Mononuclear cell (primary cell): ENCODE results near the gene PROZ. TPM values are rescaled to one million over a fixed set of nuclear protein-coding genes. Genes with fewer than 3 reads are reported as not detected.

ENCODE experiments used
- H3K27me3 ChIP-seq: 2 replicates; pipeline ENCODE4 v1.6.0; 2011; ENCODE audit warnings: low read length, control low read depth; ENCODE audit not compliant: insufficient read depth
- H3K4me1 ChIP-seq: 2 replicates; pipeline ENCODE4 v1.5.1; 2011; ENCODE audit warnings: mild to moderate bottlenecking, low read length, control low read depth; ENCODE audit not compliant: insufficient read depth
- H3K4me3 ChIP-seq: 2 replicates; pipeline ENCODE4 v1.5.1; 2011; ENCODE audit warnings: mild to moderate bottlenecking, low read length, moderate library complexity
- H3K9me3 ChIP-seq: 2 replicates; pipeline ENCODE4 v1.5.1; 2011; ENCODE audit warnings: low read depth, mild to moderate bottlenecking, control low read depth, low read length
- total RNA-seq: library from RNA; depleted of rRNA; stranded (reverse); fragments of >200 nt; gene quantifications from one replicate; pipeline ENCODE4 v1.2.3, GENCODE V29; 2012

Gene PROZ
- total RNA-seq, 1 donor = 0.10 TPM

DNA sequence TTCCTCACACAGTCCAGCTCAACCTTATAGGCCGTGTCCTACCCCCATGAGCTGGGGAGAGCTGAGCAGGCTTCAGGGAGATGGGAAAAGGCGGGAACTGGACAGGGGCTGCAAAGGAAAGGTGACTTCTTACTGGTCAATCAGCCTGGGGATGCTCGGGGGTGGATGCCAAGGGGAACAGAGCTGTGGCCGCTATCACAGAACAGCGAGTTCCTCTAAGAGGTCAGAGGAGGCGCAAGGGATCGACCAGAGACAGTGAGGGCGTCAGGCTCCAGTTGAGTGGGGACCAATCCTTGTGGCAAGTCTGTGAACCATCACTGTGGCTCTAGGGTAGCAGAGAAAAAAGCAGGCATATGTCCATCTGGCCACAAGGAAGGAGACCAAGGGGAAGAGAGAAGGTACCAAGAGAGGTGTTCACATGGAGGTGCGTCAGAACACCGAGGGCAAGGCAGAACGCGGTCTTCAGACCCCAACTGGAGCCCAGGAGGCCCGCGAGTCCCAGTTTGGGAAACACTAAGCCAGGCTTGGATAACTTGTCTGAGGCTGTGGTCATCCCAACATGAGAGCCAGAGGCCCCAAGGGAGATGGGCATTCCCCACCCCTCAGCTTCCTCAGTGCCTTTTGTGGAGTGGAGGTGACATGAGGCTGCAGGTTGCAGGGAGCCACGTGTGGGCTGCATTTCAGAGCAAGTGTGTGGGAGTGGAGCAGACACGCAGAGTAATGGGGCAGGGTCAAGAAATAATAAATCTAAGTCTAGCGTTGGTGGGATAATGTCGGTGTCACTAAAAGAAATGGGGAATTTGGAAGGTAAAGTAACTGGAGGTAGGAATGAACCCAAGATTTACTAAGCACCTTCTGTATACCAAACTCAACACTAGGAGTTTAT lies 31.9 kb upstream of the PROZ start:
- H3K27me3 ChIP-seq = peaks cover 22% of the 10 kb centered on the region
- peaks cover 7% of the 10 kb centered on the region for H3K4me1 ChIP-seq
- H3K9me3 ChIP-seq = no peaks in the 10 kb centered on the region
- no peak overlapping the region for H3K4me3 ChIP-seq

DNA sequence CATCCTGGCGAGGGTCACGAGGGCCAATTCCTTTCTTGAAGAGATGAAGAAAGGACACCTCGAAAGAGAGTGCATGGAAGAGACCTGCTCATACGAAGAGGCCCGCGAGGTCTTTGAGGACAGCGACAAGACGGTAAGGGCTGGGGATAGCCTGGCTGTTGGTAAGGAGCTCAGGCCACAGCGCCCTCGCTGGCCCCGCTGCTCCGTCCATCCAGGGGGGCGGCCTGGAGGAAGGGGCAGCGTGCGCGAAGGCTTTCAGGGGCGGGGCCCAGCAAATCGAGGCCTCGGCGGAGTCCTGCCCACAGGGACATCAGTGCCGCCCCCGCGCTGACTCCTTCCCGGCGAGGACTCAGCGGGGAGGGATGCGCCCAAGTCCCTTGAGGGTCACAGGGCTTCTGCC lies 29.0 kb upstream of the PROZ start:
- peaks cover 7% of the 10 kb centered on the region for H3K4me1 ChIP-seq
- no peak overlapping the region for H3K4me3 ChIP-seq
- H3K27me3 ChIP-seq = peaks cover 40% of the 10 kb centered on the region
- peaks cover 6% of the 10 kb centered on the region for H3K9me3 ChIP-seq

DNA sequence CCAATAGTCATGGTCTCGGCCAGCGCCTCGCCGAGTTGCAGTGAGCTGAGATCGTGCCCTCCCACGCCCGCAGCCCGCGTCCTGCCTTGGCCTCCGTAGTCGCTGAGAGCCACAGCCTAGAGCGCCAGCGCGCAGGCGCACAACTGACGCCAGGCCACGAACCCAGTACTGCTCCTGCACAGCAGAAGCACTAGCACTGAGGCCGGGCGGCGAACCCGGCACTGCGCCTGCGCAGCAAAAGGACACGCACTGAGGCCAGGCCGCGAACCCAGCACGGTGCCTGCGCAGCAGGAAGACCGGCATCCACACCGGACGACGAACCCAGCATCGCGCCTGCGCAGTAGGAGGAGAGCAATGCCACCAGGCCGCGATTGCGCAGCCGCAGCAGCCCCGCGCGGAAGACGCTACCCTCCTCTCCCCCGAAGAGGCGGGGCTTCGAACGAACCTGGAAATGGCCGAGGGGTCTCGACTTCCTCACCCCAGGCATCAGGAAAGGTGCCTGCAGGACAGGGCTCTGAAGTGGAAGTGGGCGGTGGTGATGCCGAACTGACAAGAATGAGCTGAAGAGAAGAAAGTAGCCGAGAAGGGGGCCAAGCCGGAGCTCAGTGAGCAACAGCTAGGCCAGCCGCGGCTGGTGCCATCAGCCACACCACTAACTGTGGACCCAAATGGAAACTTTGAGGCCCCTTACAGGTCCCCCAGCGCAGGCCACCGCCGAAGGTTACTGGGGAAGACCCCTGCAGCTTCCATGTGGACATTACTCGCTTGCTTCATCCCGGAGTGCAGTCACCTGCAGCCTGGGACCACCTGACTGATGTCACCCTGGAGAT lies 28.3 kb upstream of the PROZ start:
- H3K27me3 ChIP-seq = peaks cover 40% of the 10 kb centered on the region
- no peak overlapping the region for H3K4me3 ChIP-seq
- H3K9me3 ChIP-seq = peaks cover 6% of the 10 kb centered on the region
- H3K4me1 ChIP-seq = peaks cover 7% of the 10 kb centered on the region

DNA sequence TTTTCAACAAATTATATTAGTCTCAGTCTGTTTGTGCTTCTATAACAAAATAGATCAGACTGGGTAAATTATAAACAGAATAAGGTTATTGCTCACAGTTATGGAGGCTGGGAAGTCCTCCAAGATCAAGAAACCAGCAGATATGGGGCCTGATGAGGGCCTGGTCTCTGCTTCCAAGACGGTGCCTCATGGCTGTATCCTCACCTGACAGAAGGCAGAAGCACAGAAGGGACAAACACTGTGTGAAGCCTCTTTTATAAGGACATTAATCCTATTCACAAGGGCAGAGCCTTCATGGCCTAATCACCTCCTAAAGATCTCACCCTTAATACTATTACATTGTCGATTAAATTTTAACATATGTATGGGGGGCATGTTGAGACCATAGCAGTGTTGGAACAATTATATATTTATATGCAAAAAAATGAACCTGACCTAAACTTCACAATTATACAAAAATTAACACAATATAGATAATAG lies 23.1 kb upstream of the PROZ start:
- H3K4me1 ChIP-seq = no peaks in the 10 kb centered on the region
- peaks cover 6% of the 10 kb centered on the region for H3K9me3 ChIP-seq
- no peak overlapping the region for H3K4me3 ChIP-seq
- peaks cover 32% of the 10 kb centered on the region for H3K27me3 ChIP-seq

DNA sequence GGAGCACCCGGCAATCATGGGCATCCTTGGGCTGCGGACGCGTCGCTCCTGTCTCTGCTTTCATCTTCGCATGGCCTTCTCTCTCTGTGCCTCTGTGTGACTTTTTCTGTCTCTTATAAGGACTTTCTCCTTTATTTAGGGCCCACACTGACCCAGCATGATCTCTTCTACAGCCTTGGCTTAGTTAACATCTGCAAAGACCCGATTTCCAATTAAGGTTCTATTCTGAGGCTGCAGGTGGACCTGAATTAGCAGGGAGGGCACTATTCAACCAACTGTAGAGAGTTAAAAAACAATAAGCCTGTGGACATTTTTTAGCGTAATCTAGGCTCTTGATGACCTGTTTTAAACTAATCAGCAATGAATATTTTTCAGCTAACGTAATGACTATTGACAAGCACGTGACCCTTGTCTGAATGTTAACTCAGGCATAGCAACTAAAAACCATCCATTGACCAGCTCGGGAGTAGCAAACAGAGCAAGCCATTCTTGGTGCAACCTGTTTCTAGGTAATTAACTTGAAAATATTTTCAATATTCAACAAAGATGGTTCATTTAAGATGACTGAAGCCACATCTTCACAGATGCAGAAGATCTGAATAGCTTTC lies 20.7 kb upstream of the PROZ start:
- peaks cover 6% of the 10 kb centered on the region for H3K9me3 ChIP-seq

DNA sequence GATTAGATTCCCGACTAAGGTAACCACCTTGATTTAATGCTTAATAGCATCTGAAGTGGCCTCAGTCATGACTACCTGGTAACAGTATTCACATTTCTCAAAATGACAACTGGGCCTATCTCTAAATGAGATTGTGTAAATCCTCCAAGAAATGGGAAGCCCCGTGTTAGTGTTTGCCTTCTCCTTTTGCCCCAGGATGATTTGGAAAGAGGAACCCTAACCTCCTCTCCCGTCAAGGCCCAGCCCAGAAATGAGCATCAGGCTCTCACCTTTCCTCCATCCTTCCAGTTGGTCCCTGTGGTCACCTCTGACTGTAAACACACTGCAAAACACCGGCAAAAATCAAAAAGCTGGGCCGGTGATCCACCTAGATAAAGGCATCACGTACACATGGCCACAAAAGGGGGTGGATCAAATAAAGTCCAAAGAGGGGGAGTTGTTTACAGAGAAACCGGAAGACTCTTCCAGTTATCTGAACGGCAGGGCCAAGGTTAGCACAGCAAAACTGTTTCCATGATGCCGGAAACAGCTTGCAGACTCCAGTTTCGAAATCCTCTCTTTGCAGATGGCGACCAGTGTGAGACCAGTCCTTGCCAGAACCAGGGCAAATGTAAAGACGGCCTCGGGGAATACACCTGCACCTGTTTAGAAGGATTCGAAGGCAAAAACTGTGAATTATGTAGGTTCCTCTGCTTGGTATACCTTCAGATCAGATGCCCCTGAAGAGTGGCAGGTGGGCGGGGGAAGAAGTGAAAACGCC lies 19.5 kb upstream of the PROZ start:
- Histone ChIP-seq H3K27me3 (peaks cover 8% of the 10 kb centered on the region), H3K9me3 (peaks cover 4% of the 10 kb centered on the region), H3K4me3 (no peak overlapping the region), H3K4me1 (no peaks in the 10 kb centered on the region)

More for the DNA sequence above, 20.7 kb upstream of the PROZ start:
- peaks cover 12% of the 10 kb centered on the region for H3K27me3 ChIP-seq
- H3K4me3 ChIP-seq = no peak overlapping the region
- no peaks in the 10 kb centered on the region for H3K4me1 ChIP-seq

DNA sequence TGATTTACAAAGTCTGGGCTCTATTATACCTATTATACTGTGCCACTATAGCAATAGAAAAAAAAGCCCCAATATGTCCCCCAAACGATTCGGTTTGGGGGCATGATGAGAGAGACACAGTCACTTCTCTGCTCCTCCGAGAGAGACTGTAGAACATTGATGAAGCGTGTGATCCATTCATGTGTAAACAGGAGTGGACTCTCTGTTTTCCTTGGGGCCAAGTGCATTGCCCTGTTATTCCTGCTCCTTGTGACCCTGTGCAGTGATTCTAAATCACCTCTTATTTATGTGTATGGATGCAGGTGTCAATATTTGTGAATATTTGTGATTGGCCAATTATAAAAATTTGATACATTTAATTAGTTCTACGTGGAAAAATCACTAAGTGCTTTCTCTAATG lies 18.9 kb upstream of the PROZ start:
- no peaks in the 10 kb centered on the region for H3K4me1 ChIP-seq
- no peak overlapping the region for H3K4me3 ChIP-seq
- no peaks in the 10 kb centered on the region for H3K9me3 ChIP-seq
- peaks cover 2% of the 10 kb centered on the region for H3K27me3 ChIP-seq

DNA sequence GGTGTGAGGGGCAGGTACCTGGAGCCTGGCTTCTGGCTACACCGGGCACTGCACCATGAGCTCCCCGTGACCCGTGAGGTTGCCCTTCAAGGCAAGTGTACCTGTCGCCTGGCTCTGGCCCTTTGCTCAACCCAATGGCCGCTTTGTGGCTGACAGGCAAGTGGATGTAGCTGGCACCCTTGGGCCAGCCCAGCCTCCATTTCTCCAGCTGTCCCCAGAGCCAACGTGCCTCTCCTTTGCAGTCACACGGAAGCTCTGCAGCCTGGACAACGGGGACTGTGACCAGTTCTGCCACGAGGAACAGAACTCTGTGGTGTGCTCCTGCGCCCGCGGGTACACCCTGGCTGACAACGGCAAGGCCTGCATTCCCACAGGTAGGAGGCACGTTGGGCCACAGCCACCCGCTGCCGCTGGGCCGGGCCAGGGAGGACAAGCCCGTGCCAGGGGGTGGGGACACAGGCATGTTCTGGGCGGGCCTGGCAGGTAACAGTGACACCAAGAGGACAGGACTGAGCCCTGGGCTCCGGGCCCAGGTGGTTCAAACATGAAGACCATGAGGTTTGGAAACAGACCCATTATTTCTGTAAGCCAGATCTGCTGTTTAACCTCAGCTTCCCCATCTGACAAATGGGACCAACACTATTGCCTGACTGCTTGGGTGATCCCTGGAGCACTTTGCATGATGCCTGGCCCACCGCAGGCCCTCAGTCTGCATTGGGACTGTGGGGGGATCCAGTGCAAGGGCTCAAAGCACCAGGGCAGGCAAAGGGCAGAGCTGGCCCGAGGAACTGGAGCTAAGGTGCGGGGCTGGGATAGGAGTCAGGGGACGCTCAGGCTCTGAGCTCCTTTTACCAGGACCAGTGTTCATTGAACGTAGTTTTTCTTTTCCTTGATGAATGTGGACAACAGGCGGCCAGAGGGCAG lies 17.5 kb upstream of the PROZ start:
- H3K27me3 ChIP-seq = peaks cover 2% of the 10 kb centered on the region
- no peaks in the 10 kb centered on the region for H3K4me1 ChIP-seq
- H3K4me3 ChIP-seq = no peak overlapping the region

DNA sequence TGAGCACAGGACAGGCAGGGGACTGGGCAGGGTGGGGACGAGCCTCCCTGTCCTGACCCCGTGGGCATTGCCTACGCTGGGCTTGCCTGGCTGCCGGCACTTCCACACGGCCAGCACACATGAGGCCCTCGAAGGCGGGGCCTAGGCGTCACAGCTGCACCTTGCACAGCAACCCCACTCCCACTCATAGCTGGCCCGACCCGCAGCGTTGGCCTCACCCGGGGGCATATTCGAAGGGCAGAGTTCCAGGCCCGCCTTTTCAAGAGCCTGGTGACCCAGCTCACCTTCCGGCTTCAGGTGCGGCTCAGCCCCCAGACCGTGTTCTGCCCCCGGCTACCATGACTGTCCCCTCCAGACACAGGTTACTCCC lies 16.9 kb upstream of the PROZ start:
- Histone ChIP-seq H3K4me3 (no peak overlapping the region), H3K27me3 (peaks cover 2% of the 10 kb centered on the region), H3K4me1 (no peaks in the 10 kb centered on the region), H3K9me3 (no peaks in the 10 kb centered on the region)

More for the DNA sequence above, 17.5 kb upstream of the PROZ start:
- H3K9me3 ChIP-seq = no peaks in the 10 kb centered on the region

DNA sequence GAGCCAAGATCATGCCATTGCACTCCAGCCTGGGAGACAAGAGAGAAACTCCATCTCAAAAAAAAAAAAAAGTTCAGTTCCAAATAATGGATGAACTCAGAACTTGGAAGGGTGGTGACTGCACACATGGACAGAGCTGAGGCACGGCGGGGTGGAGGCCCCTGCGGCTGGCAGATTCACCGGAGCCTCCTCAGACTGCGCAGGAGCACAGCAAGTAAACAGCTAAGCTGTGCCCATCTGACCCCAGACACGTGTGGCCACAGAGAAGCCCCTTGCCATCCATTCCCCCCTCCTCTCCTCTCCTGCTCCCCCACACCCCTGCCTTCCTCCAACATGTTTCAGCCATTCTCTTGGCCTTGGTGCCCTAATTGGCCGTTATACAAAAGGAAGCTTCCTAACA lies 15.6 kb upstream of the PROZ start:
- Histone ChIP-seq H3K9me3 (no peaks in the 10 kb centered on the region), H3K4me3 (no peak overlapping the region), H3K27me3 (peaks cover 1% of the 10 kb centered on the region), H3K4me1 (no peaks in the 10 kb centered on the region)

DNA sequence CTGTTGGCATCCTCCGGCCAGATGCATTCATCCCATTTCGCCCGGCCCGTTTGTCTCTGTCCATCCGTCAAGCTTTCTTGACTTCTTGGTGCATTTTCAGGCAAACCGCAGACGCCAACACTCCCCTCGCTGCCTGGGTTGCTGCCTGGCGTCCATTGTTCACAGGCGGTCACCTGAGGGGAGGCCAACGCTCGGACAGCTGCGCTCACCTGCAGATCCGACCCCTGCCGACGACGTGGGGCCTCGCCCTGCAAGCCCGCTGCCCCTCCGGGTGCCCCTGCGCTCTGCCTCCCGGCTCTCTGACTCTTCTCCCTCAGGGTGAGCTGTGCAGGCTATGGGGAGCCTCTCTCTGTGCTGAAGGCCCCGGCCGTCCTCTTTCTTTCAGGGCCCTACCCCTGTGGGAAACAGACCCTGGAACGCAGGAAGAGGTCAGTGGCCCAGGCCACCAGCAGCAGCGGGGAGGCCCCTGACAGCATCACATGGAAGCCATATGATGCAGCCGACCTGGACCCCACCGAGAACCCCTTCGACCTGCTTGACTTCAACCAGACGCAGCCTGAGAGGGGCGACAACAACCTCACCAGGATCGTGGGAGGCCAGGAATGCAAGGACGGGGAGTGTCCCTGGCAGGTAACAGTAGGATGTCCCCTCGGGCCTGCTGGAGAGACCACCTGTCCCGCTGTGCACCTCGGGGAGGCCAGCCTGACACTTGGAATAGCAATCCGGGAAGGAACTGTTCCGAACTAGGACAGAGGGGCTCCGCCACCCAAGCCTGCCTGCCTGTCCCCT lies 14.8 kb upstream of the PROZ start:
- no peaks in the 10 kb centered on the region for H3K4me1 ChIP-seq
- H3K4me3 ChIP-seq = no peak overlapping the region
- no peaks in the 10 kb centered on the region for H3K27me3 ChIP-seq
- no peaks in the 10 kb centered on the region for H3K9me3 ChIP-seq

DNA sequence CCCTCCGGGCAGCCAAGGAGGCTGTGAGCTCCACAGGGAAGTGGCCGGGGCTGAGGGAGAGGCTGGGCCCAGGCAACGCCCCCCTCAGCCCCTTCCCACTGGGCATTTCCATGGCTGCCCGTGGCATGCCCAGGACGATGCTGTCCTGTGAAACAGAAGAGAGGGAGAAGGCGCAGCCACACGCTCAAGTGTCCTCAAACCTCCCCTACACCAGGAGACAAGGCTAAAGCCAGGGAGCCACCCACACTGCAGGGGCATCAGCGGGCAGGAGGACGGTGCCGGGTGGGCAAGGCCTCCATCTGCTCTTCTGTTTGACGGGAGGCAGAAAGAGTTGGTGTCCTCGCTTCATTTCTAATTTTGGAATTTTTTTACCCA lies 14.2 kb upstream of the PROZ start:
- no peaks in the 10 kb centered on the region for H3K9me3 ChIP-seq
- no peak overlapping the region for H3K4me3 ChIP-seq
- H3K4me1 ChIP-seq = no peaks in the 10 kb centered on the region
- H3K27me3 ChIP-seq = no peaks in the 10 kb centered on the region

DNA sequence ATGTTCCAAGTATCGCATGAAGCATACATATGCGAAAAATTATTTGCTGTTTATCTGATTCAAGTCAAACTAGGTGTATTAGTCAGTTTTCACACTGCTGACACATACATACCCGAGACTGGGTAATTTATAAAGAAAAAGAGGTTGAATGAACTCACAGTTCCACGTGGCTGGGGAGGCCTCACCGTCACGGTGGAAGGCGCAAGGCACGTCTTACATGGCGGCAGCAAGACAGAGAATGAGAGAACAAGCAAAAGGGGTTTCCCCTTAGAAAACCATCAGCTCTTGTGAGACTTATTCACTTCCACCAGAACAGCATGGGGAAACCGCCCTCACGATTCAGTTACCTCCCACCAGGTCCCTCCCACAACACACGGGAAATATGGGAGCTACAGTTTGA lies 13.0 kb upstream of the PROZ start:
- no peaks in the 10 kb centered on the region for H3K27me3 ChIP-seq
- H3K4me3 ChIP-seq = no peak overlapping the region
- no peaks in the 10 kb centered on the region for H3K4me1 ChIP-seq
- no peaks in the 10 kb centered on the region for H3K9me3 ChIP-seq
